ENCODE data around the gene GLP1R.
A peak's percentile ranks its signal among the peaks of the same experiment; 100 is the strongest.

Gene GLP1R

DNA sequence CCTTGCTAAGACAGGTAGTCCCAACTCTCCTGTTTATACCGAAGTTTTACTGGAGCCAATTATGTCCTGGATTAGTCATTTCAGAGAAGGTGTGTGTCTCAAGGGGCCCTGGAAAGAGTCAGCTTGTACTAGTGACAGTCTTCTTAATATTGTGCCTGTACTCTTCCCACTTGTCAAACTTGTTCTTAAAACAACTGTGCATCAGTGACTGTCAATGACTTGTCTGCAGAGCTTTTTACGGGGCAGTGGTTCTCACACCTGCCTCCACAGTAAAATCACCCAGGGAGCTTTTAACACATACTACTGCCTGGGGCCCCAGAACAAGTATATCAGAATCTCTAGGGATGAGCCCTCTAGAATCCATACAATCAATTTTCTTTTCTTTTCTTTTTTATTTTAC, 28.4 kb upstream of the GLP1R start:
- no peaks in the 10 kb centered on the region for H3K4me1 ChIP-seq (ENCODE audit: control insufficient read depth, insufficient read depth, low read length, poor library complexity, severe bottlenecking)
- H3K36me3 ChIP-seq (ENCODE audit: control insufficient read depth, insufficient read depth, low read length) = no peaks in the 10 kb centered on the region
- WGBS, 2 experiments (ENCODE audit: insufficient coverage in 2 of 2) = 89 to 97% methylated on average over 2 of the region's 2 CpGs
- no peak overlapping the region for H3K27ac ChIP-seq (ENCODE audit: low read depth, low read length, severe bottlenecking)
- H3K9me3 ChIP-seq (ENCODE audit: control insufficient read depth, low read length) = no peaks in the 10 kb centered on the region
- no peak overlapping the region for H3K4me3 ChIP-seq (ENCODE audit: extremely low read depth, insufficient read depth, low read length, poor library complexity, severe bottlenecking)

DNA sequence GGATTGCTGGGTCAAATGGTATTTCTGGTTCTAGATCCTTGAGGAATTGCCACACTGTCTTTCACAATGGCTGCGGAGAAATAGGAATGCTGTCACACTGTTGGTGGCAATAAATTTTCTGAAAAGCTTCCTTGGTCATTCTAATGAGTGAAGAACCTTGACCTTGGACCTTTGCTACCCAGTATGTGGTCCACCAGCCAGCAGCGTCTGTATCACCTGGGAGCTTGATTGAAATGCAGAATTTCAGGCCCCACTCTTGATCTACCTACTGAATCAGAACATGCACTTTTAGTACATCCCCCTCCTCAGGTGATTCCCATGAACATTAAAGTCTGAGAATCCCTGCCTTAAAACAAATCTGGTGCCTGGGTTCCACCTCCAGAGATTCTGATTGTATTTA, 27.5 kb upstream of the GLP1R start:
- H3K9me3 ChIP-seq (ENCODE audit: control insufficient read depth, low read length) = no peaks in the 10 kb centered on the region
- 44 to 58% methylated on average over 2 of the region's 2 CpGs for WGBS, 2 experiments (ENCODE audit: insufficient coverage in 2 of 2)
- no peaks in the 10 kb centered on the region for H3K4me1 ChIP-seq (ENCODE audit: control insufficient read depth, insufficient read depth, low read length, poor library complexity, severe bottlenecking)
- H3K27ac ChIP-seq (ENCODE audit: low read depth, low read length, severe bottlenecking) = no peak overlapping the region
- H3K4me3 ChIP-seq (ENCODE audit: extremely low read depth, insufficient read depth, low read length, poor library complexity, severe bottlenecking) = no peak overlapping the region
- no peaks in the 10 kb centered on the region for H3K36me3 ChIP-seq (ENCODE audit: control insufficient read depth, insufficient read depth, low read length)

DNA sequence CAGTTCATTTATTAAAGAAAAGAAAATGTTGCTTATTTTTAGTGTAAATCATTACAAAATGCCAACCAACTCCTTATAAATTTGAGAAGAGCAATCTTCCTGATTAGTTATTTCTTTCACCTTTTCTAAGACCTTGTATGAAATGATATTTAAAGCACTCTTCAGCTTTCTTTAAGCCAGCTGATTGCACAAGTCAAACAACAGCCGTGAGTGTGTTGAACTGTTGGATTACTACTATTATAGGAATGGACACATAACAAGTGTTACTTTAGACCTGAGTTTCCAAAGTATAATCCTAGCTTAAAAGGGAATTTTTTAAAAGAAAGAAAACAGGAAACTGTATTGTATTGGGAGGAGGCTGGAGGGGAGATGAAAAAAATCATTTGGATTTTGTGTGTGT, 26.8 kb upstream of the GLP1R start:
- Histone ChIP-seq H3K4me1 (ENCODE audit: control insufficient read depth, insufficient read depth, low read length, poor library complexity, severe bottlenecking) (no peaks in the 10 kb centered on the region), H3K4me3 (ENCODE audit: extremely low read depth, insufficient read depth, low read length, poor library complexity, severe bottlenecking) (no peak overlapping the region)
- 100% methylated on average over 1 of the region's 1 CpG; no CpG with 5 or more reads in 1 of the 2 experiments for WGBS, 2 experiments (ENCODE audit: insufficient coverage in 2 of 2)

DNA sequence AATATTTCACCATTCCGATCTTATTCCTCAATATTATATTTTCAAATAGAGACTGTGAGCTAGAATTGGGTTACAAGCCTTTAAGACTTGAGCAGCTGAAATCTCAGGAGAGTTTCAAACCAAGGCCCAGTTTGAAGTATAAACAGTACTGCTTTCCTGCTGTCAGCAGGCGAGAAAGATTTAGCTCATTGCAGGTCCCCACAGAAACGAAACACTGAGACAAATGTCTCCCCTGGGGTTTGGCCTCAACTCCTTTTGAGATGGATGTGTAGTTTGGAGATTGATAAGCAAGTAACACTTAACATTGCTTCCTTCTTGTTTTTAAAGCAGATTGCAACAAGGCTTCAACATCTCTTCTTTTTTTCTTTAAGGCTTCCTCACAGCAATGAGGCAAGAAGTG, 22.4 kb upstream of the GLP1R start:
- Histone ChIP-seq H3K4me3 (ENCODE audit: extremely low read depth, insufficient read depth, low read length, poor library complexity, severe bottlenecking) (no peak overlapping the region), H3K4me1 (ENCODE audit: control insufficient read depth, insufficient read depth, low read length, poor library complexity, severe bottlenecking) (no peaks in the 10 kb centered on the region), H3K36me3 (ENCODE audit: control insufficient read depth, insufficient read depth, low read length) (no peaks in the 10 kb centered on the region), H3K9me3 (ENCODE audit: control insufficient read depth, low read length) (no peaks in the 10 kb centered on the region), H3K27ac (ENCODE audit: low read depth, low read length, severe bottlenecking) (no peak overlapping the region)
- WGBS, 2 experiments (ENCODE audit: insufficient coverage in 2 of 2) = 78 to 83% methylated on average over 1 of the region's 3 CpGs

More for the DNA sequence above, 26.8 kb upstream of the GLP1R start:
- no peaks in the 10 kb centered on the region for H3K36me3 ChIP-seq (ENCODE audit: control insufficient read depth, insufficient read depth, low read length)
- no peaks in the 10 kb centered on the region for H3K9me3 ChIP-seq (ENCODE audit: control insufficient read depth, low read length)
- H3K27ac ChIP-seq (ENCODE audit: low read depth, low read length, severe bottlenecking) = no peak overlapping the region

DNA sequence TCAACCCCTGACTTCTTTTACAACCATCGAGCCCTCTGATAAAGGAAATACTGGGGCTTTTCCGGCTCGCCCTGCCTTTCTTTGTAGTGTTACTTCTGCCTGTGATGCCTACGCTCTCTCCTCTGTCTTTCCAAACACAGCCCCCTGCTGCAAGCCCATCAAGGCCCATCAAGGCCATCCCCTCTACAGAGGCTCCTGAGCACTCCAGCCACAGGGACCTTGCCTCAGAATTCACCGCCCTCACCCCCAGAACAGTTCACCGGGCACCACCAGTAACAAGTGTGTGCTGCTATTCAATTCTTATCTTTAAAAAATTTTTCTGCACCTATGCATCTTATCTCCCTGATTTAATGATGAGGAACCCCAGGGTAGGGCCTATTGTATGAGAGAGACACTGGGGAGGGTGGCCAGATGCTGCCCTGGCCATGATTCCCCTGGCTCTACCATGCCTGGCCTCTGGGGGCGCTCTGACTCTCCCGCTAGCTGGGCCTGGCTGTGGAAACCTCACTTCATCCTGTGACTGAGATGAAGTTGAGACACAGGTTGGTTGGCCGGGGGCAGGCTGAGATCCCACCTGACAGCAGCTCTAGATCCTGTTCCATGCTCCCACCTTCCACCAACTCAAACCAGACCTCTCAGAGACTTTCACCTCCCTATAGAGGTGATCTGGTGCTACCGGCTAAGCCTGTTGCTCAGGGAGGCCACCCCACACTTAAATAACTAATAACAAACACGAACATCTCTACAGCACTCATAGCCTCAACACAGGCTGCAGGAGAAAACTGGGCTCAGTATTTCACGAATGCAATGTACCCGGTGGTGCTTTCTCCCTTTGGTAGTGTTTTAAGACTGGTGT, 19.2 kb upstream of the GLP1R start:
- no peaks in the 10 kb centered on the region for H3K9me3 ChIP-seq (ENCODE audit: control insufficient read depth, low read length)
- 62 to 70% methylated on average over 8 to 9 of the region's 13 CpGs for WGBS, 2 experiments (ENCODE audit: insufficient coverage in 2 of 2)
- H3K27ac ChIP-seq (ENCODE audit: low read depth, low read length, severe bottlenecking) = no peak overlapping the region
- no peaks in the 10 kb centered on the region for H3K36me3 ChIP-seq (ENCODE audit: control insufficient read depth, insufficient read depth, low read length)
- H3K4me1 ChIP-seq (ENCODE audit: control insufficient read depth, insufficient read depth, low read length, poor library complexity, severe bottlenecking) = no peaks in the 10 kb centered on the region
- no peak overlapping the region for H3K4me3 ChIP-seq (ENCODE audit: extremely low read depth, insufficient read depth, low read length, poor library complexity, severe bottlenecking)

DNA sequence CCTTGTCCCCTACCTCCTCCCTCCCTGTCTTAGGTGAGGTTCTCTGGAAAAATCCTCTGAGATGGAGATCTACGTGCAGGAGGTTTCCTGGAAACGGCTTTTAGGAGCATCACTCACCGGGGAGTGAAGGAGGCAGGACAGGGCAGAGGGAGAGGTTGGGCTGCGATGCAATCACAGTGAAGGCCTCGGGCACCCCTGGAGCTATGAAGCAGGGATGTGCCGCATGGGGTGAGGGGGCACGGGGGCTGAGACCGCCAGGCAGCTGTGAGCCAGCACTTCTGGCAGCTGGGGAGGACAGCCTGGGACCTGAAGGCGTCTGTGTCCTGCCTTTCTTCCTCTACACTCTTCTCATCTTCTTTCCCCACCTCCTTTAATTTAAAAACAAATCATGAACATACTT, 12.9 kb upstream of the GLP1R start:
- H3K4me1 ChIP-seq (ENCODE audit: control insufficient read depth, insufficient read depth, low read length, poor library complexity, severe bottlenecking) = no peaks in the 10 kb centered on the region
- no peaks in the 10 kb centered on the region for H3K36me3 ChIP-seq (ENCODE audit: control insufficient read depth, insufficient read depth, low read length)
- no peak overlapping the region for H3K4me3 ChIP-seq (ENCODE audit: extremely low read depth, insufficient read depth, low read length, poor library complexity, severe bottlenecking)
- H3K27ac ChIP-seq (ENCODE audit: low read depth, low read length, severe bottlenecking) = no peak overlapping the region
- WGBS, 2 experiments (ENCODE audit: insufficient coverage in 2 of 2) = 65 to 83% methylated on average over 4 to 9 of the region's 9 CpGs
- no peaks in the 10 kb centered on the region for H3K9me3 ChIP-seq (ENCODE audit: control insufficient read depth, low read length)

DNA sequence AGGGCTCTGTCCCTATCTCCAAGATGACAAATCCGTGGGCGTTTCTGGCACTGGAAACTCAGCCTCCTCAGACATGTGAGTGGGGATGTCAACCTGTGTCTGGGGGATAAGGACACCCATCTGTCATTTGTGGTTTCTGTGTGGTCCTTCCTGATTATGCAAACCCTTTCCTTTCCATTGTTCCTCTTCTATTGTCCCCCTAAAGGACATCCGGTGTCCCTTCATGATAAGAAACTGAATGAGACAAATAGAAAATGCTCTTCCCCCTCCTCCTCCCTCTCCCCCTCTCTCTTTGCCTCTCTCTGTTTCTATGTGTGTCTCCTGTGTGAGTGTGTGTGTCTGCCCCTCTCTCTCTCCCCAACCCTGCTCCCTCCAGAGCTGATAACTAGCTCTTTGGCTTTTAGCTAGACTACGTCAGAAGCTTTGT, 11.5 kb upstream of the GLP1R start:
- Histone ChIP-seq H3K27ac (ENCODE audit: low read depth, low read length, severe bottlenecking) (peak overlapping the region; percentile 23), H3K36me3 (ENCODE audit: control insufficient read depth, insufficient read depth, low read length) (no peaks in the 10 kb centered on the region), H3K4me3 (ENCODE audit: extremely low read depth, insufficient read depth, low read length, poor library complexity, severe bottlenecking) (no peak overlapping the region), H3K4me1 (ENCODE audit: control insufficient read depth, insufficient read depth, low read length, poor library complexity, severe bottlenecking) (no peaks in the 10 kb centered on the region), H3K9me3 (ENCODE audit: control insufficient read depth, low read length) (no peaks in the 10 kb centered on the region)
- WGBS, 2 experiments (ENCODE audit: insufficient coverage in 2 of 2) = 40 to 83% methylated on average over 1 to 2 of the region's 4 CpGs

DNA sequence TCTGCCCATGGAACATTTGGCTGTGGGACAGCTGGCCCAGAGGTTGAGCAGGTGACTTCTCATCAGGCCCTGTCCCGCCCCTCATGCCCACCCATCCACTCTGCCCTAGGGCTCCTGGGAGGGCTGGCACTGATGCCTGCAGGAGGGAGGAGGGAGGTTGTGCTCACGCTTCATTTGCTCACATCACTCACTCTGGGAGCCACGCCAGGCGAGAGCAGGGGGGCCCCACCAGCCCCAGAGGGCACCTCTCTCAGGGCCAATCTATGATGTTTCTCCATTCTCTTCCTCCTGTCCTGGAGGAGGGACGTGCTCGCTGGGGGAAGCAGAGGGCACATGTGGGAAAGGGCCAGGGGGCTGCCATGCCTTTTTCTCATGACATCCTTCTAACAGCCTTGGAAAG, 10.9 kb upstream of the GLP1R start:
- whole genome bisulfite sequencing, 2 experiments (ENCODE audit: insufficient coverage in 2 of 2) = 81% methylated on average over 4 of the region's 6 CpGs; no CpG with 5 or more reads in 1 of the 2 experiments
- no peaks in the 10 kb centered on the region for H3K9me3 ChIP-seq (ENCODE audit: control insufficient read depth, low read length)
- no peak overlapping the region for H3K4me3 ChIP-seq (ENCODE audit: extremely low read depth, insufficient read depth, low read length, poor library complexity, severe bottlenecking)
- H3K27ac ChIP-seq (ENCODE audit: low read depth, low read length, severe bottlenecking) = peak overlapping the region; percentile 23
- H3K4me1 ChIP-seq (ENCODE audit: control insufficient read depth, insufficient read depth, low read length, poor library complexity, severe bottlenecking) = no peaks in the 10 kb centered on the region
- no peaks in the 10 kb centered on the region for H3K36me3 ChIP-seq (ENCODE audit: control insufficient read depth, insufficient read depth, low read length)

DNA sequence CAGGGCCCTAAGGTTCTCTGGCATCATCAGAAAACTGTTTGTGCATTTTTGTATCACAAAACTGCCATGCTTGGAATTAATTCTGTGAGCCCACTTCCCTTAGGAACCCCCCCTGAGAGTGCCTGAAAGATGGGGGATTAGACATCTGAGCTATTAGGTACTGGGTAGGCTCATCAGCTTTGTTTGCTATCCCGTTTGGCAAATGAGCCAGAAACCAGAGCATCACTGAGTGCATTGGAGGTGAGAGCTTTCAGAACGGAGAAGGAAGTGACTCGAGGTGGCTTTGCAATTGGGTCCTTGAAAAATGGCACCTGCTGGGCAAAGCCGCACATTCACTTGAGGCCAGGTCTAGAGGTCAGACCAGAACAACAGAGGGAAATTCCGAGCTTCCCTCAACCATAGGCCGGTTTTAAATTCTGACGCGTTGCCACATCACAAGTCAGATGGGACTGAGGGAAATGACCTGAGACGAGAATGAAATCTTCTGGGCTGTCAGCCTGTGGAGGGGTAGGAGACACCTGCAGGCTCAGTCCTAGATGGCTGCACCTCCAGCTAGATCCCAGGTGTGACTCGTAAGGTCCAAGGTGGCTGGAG, 8.4 kb upstream of the GLP1R start:
- no peaks in the 10 kb centered on the region for H3K4me1 ChIP-seq (ENCODE audit: control insufficient read depth, insufficient read depth, low read length, poor library complexity, severe bottlenecking)
- WGBS, 2 experiments (ENCODE audit: insufficient coverage in 2 of 2) = 91 to 92% methylated on average over 9 to 10 of the region's 10 CpGs

DNA sequence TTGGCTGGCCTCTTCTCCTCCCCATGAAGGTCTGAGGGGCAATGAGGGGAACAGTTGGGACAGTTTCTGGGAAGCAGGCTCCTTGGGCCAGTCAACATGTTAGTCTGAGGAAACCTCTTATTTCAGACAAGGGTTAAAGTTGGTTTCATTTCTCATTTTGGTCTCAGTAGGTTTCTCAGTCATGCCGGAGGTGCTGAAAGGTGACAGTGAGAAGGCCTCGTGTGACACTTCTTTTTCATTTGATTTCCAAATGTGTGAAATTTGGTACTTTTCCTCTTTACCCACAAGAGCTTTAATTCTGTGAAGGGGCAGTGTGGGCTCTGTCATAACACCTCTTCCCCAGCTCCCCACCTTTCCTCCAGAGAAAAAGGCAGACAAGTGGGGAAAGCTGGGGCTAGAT, 7.5 kb upstream of the GLP1R start:
- H3K4me1 ChIP-seq (ENCODE audit: control insufficient read depth, insufficient read depth, low read length, poor library complexity, severe bottlenecking) = no peaks in the 10 kb centered on the region
- no peaks in the 10 kb centered on the region for H3K9me3 ChIP-seq (ENCODE audit: control insufficient read depth, low read length)
- H3K36me3 ChIP-seq (ENCODE audit: control insufficient read depth, insufficient read depth, low read length) = no peaks in the 10 kb centered on the region
- no peak overlapping the region for H3K27ac ChIP-seq (ENCODE audit: low read depth, low read length, severe bottlenecking)
- WGBS, 2 experiments (ENCODE audit: insufficient coverage in 2 of 2) = 60 to 83% methylated on average over 1 to 2 of the region's 2 CpGs
- no peak overlapping the region for H3K4me3 ChIP-seq (ENCODE audit: extremely low read depth, insufficient read depth, low read length, poor library complexity, severe bottlenecking)

More for the DNA sequence above, 8.4 kb upstream of the GLP1R start:
- Histone ChIP-seq H3K4me3 (ENCODE audit: extremely low read depth, insufficient read depth, low read length, poor library complexity, severe bottlenecking) (no peak overlapping the region), H3K9me3 (ENCODE audit: control insufficient read depth, low read length) (no peaks in the 10 kb centered on the region), H3K27ac (ENCODE audit: low read depth, low read length, severe bottlenecking) (no peak overlapping the region), H3K36me3 (ENCODE audit: control insufficient read depth, insufficient read depth, low read length) (no peaks in the 10 kb centered on the region)

DNA sequence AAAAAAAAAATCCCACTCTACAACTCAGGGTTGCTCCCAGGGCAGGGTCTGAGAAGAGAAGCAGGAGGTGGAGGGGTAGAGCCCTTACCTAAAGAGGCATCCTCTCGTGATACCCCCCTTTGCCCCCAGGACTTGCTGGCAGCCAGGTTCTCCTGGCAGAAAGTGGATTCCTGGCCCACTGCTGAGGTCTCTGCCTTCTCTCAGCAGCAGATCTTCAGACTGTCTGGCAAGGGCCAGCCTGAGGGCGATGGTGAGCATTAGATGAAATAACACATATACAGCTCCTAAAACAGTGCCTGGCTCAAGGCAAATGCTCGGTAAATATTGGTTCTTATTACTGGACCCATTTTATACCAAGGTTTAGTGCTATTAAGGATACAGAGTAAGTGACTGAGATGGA, 4.8 kb upstream of the GLP1R start:
- Histone ChIP-seq H3K4me3 (ENCODE audit: extremely low read depth, insufficient read depth, low read length, poor library complexity, severe bottlenecking) (no peak overlapping the region), H3K4me1 (ENCODE audit: control insufficient read depth, insufficient read depth, low read length, poor library complexity, severe bottlenecking) (no peaks in the 10 kb centered on the region), H3K9me3 (ENCODE audit: control insufficient read depth, low read length) (no peaks in the 10 kb centered on the region), H3K36me3 (ENCODE audit: control insufficient read depth, insufficient read depth, low read length) (no peaks in the 10 kb centered on the region), H3K27ac (ENCODE audit: low read depth, low read length, severe bottlenecking) (no peak overlapping the region)
- WGBS, 2 experiments (ENCODE audit: insufficient coverage in 2 of 2) = 75 to 86% methylated on average over 1 to 2 of the region's 3 CpGs

Data from mesodermal cell (in vitro differentiated cells).